HepG2 (cell line): ENCODE results near the gene CALML6.

Experiments used
- MYC ChIP-seq: sonication (generic); formaldehyde crosslinking; IDR thresholded peaks from 2 replicates; pipeline ENCODE4 v1.9.0; 2021; ENCODE audit warnings: missing genetic modification reagents, borderline replicate concordance
- NFE2L1 ChIP-seq: sonication (generic); formaldehyde crosslinking; IDR thresholded peaks from 2 replicates; pipeline ENCODE4 v1.4.0; 2020; ENCODE audit warnings: missing genetic modification reagents, mild to moderate bottlenecking, borderline replicate concordance
- POLR2AphosphoS2 ChIP-seq: IDR thresholded peaks from 2 replicates; pipeline ENCODE4 v1.6.1; 2011; ENCODE audit warnings: low read depth, low read length, improper control_type of control experiment
- SRF ChIP-seq: IDR thresholded peaks from 2 replicates; pipeline ENCODE4 v1.6.1; 2011; ENCODE audit warnings: mild to moderate bottlenecking, low read depth, low read length, moderate library complexity

- TF ChIP-seq NFE2L1 (CRISPR knock-in tag) (no peak), MYC (no peak; the same call in 1 of the 2 replicates), POLR2AphosphoS2 (no peak), SRF (no peak)
These were observed 39.9 kb downstream of the CALML6 start for GRCh38 chr1:1954831-1955441.
